ENCODE measurements around the gene MEDAG. TPM values are rescaled to one million over a fixed set of nuclear protein-coding genes. Genes with fewer than 3 reads are reported as not detected.
A peak's percentile ranks its signal among the peaks of the same experiment; 100 is the strongest.

MEDAG gene
- polyA plus RNA-seq, 3 donors: 0.87 to 1.4 (median 1.0) TPM

DNA sequence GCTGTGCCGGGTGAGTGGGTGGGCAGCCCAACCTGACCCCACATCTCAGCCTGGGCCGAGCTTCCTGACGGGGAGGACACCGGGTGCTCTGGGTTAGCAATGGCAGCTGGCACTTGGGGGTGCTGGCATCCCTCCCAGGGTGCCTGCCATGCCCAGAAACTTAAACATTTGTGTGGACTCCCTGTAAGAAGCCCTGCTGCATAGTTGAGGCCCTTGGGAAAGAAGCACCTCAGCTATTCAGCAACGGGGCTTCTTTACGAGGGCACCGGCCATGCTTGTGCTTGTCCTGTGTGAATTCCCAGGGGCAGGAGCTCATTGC is 33.8 kb upstream of the MEDAG start:
- DNase-seq: no peak

DNA sequence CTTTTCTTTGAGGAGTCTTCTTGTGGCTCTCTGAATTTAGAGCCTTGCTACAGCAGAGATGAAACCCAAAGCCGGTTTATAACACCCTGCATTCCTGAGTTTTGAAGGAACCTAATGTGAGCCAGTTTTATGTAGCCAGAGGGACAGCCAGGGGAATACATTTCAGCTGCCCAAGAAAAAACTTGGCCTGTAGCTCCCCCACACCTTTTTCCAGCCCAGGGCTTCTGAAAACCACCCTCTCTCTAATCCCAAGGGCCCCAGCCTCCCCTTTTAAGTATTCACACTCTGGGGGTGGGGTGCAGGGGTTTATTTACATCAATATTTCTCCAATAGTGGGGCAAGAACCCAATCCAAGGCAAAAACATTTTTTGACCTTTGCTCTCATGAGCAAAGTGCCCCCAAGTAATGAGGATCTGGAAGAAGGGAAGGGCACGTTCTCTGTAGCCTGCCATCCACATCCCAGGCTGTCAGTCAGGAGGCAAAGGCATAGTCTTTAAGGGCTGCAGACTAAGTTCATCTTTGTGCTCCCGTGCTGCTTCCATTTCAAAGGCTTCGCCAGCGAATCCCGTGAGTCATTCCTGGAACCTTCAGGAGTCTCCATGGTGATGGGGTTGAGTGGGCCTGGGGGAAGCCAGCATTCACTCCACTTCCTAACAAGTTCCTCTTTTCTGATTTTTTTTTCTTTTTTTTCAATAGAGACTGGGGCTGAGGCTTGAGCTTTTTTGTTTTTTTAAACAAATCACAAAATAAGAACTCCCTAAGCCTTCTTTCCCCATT is 33.2 kb upstream of the MEDAG start:
- peak; percentile 51 for DNase-seq

DNA sequence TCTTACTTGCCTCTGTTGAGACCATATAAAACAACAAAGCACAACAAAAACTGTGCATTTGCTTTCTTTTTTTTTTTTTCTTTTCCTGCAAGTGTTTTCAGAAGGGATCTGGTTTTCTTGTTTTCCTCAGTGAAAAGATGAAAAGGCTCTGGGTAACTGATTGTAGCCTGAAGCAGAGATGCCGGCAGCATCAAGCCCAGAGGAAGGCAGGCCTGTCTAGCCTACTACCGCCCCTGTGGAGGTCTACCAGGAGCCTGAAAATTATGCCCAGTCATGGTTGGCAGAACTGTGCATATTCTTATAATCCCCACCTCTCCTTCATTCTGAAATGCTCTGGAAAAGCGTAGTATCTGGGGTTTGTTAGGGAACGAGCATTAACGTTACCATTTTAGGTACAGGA is 32.6 kb upstream of the MEDAG start:
- DNase-seq: no peak

DNA sequence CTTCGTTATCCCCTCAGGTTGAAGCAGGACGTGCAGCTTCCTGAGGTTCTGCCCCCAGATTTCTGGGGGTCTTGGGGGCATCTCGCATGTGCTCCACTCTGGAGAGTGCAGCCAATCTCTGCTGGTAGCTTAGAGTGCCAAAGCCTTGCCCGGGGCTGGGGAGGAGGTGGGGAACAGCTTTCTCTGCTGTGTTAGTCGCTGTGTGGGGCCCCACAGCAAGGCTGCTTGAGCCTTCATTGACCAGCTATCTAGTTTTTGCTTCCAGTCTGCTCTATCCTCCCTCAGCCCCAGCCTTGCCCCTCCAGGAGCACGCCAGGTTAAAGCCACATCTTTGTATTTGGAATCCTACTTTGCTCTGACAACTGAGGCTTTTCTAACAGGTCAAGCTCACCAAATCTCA is 32.0 kb upstream of the MEDAG start:
- DNase-seq: no peak

DNA sequence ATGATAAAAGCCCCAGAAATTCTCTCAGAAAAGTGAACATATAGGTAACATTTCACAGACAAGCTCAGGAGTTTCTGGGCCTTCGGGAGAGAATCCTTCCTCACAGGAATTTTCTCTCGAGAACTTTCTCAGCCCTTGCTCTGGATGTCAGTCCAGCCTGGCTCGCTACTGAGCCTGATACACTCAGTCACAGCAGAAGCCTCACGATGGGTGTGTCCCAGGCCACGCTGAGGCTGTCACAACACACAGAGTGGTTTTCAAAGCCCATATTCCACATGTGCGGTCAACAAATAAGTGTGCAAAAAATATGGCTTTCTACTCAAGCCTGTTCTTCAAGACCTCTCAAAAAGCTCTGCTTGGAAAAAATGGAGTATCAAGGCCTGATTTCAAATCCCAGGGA is 31.5 kb upstream of the MEDAG start:
- DNase-seq: no peak

DNA sequence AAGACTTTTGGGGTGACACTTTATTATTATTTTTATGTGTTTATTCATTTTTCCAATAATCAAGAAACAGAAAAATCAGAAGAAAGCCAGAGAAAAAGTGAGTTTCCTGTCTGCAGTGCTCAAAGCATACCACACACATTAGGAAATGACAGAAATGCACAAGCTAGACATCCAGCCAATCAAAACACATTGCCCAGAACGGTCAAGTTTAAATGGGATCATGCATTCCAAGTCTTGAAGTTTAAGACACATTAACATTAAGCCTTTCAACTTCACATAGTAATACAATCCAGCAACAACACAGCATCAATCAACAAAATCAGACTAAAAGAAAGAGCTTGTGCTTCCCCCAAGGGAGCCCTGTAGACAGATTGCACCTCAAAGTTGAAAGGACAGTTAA is 28.7 kb upstream of the MEDAG start:
- no peak for DNase-seq

DNA sequence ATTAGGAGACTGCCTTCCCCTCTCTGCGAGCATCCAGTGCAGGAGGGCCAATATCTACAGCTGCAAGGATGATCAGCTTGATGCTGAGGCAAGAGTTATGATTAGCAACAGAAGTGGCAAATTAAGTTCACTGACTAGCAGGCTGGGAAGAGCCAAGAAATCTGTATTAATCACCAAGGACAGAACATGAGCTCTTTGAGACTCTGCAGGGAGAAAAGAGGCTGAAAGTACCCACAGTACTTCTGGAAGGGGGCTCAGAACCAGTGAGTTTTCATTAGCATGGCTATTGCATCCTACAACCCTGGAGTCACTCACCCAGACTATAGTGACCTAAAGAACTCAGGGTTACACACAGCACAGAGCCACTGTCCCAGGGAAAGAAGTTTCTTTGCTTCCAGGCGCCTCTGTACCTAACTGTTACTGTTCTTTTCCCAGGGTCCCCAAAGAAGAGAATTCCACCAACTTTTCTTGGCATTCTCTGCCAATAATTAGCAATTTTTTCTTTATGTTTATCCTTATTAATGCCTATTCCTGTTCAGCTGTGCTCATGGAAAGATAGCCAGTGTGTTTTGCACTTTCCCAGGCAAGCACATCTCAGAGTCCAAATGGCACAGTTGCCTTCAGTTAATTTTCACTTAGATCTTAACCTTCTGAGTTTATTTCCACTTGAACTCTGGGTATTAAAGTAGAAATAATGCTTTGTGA is 25.8 kb upstream of the MEDAG start:
- DNase-seq: no peak

DNA sequence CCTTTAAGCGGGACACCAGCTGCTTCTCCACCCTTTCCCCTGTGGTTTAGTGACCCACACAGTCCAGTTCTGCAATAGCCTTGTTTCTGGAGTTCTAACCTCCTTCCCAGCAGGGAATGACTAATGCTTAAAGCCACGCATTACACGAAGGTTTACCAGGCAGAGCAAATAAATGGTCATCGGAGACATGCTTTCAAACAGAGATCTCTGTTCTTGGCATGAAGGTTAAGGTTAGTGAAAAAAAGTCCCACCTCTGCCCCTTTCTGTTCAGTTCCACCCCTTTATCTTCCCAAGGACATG is 25.3 kb upstream of the MEDAG start:
- no peak for DNase-seq

DNA sequence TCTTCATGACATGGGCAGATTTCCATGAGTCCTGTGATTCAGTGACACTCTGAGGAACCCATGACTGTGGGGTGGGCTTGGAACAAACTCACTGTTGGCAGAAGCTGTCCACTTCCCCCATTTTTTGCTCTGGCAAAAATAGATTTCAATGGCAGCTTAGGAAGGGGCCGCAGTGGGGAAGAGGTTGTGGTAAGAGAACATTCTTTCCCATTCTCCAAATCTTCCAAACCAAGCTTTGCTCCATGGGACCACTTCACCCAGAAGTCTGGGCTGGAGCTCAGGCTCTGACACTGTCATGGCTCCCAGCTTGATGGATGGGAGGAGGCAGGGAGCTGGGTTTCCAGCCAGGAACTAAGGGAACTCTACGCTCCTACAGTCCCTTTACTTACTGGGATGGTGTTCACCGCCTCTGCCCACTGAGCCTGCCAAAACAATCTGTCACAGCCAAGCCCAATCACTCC is 24.9 kb upstream of the MEDAG start:
- no peak for DNase-seq

DNA sequence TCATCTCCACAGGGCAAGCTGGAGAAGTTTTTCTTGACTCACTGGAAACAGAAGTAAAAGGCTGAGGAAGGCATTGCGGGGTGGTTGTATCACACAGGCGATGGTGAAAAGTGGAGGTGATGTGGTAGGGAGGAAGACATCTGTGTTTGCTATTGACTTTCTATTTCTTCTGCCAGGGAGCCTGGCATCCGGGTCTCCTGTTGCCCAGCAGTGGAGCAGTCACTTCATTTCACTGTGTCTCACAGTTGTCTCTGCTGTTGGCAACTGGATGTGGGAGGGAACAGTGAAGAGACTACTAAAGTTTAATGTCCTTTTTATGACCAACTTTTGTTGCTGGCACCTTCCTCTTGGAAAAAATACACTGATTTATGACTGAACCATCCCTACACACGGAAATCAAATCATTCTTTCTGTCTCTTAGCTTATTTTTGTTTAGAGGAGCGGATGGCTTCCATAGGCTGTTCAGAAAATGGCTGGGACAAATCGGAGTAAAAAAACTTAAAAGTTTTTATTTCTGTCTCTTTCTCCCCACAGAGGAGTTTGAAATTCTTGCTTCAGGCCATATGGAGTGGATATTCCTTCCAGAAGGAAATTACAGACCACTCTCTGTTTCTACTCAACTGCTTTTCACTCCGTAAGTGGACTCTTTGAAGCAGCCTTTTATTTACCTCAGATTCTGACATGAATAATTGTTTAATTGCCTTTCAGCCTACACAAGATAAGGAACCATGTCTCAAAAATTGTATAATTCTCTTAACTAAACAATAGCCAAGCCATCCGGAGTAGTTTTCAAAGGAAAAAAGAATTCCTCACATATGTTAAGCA is 23.8 kb upstream of the MEDAG start:
- no peak for DNase-seq

DNA sequence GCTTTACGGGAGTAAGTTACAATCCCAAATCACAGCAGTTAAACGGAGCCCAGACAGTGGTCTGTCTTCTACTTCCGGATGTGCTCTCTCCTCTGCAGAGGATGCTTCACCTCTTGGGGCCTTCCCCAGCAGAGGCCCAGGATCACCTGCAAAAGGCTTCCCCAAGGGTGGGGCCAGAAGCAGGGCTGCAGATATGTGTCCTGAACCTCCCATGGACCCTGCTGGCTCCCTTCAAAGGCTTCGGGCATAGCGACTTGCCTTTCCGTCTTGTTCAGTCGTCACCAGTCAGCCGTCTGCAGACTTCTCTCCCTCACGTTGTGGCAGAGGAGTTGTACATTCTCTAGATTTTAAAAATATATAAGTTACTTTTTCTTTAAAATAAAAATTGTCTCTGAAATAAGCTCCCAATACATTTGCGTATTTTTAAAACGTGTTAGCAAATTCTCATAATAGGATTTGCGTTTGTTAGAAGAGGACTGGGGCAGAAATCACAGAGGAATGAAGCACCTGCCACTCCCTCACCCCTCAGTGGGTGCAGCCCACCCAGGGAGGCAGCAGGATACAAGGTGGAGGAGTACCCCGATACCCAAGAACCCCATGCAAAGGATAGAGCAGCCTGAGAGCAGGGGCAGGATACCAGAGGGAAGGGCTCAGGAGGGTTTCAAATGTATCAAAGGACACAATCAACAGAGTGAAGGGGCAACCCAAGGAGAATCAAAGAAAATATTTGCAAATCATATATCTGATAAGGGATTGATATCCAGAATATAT is 22.9 kb upstream of the MEDAG start:
- DNase-seq: no peak

DNA sequence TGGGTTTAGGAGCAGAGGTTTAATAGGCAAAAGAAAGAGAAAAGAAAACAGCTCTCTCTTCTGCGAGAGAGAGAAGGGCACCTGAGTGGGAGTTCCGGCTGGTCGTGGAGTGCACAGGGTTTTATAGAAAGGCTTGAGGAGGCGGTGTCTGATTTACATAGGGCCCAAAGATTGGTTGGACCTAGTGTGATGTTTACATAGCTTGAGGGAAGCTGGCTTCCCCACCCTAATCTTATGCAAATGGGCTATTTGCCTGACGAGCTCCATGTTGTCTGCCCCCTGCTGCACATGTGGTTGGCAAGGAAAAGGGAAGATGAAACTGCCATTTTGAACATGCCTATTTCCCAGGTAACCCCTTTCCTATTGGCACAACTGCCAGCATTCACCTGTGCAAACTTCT is 21.5 kb upstream of the MEDAG start:
- DNase-seq: no peak

DNA sequence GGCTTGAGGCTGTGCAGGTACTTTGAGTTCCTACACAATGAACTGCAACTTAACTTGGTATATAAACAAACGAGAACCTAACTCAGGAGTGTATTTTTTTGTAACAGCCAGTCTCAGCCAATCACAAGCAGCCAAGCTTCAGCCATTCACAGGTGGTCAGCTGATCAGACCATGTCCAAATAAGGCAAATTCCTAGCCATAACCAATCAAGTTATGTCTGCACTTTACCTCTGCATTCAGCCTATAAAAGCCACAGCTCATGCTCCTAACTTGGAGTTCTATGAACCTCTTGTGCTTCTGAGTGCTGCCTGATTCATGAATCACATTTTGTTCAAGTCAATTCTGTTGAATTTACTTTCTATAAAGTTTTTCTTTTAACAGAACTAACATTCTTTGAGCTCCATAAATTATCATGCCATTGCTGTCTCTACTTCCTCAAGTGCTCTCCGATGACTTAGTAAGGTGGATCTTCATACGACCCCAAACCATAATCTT is 16.8 kb upstream of the MEDAG start:
- DNase-seq: no peak

DNA sequence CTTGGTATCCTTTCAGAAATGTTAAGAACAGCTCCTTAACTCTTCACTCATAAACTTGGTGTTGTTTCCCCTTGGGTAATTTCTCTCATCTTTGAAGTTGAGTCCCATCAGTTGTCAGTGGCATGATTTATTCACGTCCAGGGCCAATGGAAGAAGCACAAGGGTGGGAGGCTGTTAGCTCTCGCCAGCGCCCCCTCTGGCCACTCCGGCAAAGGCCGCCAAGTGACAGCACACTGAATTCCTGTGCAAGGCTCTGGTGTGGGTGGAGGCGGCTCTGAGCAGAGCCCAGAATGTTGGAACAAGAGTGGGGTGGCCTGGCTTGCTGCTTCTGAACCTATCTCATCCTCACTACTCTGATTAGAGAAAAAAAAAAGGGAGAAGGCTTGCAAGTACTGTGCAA is 13.1 kb upstream of the MEDAG start:
- no peak for DNase-seq

DNA sequence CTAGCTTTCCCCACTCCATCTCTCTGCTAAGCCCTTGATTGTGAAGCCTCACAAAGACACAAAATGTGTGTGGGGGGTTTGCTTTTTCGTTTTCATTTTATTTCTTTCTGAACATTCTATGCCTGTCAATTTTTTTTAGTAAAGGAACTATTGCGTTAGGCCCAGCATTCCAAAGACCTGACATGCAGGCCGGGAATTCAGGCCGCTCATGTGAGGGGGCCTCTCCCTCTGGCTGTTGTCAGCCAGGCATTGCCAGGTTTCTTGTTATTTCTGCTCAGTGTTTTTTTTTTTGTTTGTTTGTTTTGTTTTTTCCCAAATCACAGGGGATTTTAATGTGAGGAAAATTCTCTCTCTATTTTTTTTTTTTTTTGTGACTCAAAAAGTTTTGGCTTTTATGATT is 10.3 kb upstream of the MEDAG start:
- DNase-seq: no peak

DNA sequence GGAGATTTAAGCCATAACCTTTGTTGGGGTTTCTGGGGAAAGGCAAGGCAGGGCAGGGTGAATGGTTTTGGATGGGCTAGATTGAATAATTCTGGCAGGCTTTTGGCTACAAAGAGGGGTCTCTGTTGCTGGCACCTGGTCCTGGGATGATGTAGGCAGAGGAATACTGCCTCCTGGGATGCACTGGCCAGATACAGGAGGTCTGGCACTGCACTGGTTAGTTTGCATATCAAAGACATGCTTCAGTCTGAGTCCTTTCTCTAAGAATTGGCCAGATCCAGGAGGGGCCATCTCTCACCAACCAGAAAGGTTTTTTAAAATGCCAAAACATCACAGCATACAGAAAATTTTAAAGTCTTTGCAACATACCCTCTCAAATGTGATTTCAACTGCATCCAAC is 8.0 kb upstream of the MEDAG start:
- DNase-seq: no peak

DNA sequence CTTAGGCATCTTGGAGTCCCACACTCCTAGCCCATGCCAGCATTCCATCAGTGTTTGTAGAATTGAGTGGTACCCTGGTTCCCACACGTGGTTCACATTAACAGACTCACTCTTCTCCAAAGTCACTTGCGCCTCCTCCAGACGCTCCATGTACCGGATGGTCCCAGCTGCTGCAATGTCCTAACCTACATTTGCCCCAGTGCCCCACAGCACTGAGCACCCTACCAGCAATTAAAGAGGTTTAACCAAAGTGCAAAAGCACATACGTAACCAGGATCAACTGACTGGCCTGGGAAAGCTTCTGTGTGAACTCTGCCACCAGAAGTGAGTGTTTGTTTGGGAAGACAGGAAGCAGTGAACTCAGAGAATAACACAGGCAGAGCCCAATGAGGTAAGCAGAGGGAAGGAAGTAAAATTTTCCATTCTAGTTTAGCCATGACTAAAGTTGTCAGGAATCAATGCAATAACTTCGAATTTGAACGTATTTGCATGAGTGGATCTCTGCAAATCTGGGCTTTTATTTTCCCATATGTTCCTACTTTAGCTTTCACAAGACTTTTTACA is 7.3 kb upstream of the MEDAG start:
- no peak for DNase-seq

DNA sequence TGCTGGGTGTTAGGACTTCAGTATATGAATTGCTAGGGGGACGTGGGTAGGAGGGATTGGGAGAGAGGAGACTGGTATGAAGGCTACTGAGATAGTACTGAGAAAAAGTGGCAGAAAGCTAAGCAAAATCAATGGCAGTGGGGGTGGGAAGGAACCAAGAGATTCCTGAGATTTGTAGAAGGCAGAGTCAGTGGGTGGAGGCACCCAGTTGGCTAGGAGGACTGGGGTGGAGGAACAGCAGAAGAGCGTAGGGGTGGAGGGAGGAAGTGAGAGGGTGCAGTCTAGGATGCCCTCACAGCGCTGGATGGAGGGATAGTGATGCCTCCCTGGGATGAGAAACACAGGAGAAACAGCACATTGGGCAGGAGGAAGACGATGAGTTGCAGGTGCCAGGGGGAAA is 5.6 kb upstream of the MEDAG start:
- no peak for DNase-seq

DNA sequence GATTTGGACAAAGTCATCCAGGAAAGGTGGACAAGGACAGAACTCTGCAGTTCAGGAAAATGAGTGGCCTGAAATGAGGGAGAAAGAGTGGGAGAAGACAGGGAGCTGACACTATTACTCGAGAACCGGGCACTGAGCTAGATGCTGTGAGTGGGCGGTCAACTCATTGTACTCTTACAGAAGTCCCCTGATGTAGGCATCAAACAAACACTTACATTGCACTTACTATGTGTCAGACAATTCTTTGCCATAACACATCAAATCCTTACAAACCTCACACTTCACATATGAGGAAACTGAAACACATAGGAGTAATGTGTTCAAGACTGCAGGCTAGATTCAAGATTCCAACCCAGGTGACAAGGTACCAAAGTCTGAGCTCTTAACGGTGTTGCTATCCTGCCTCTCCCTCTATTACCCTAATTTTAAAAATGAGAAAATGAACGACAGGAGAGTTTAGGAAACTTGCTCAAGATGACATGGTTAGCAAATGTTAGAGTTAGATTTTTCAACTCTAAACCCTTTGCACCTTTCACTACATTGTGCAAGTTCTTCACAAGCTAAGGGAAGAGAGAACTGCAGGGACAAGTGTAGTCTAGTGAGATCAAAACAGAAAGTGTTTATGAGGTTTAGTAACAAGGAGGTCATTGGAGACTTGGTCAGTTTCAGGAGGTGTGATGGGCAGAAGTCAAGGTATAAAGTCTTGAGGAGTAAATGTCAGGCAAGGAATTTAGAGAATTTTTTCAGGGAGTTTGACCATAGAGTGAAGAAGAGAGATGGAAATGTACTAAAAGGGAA is 4.9 kb upstream of the MEDAG start:
- DNase-seq: no peak

DNA sequence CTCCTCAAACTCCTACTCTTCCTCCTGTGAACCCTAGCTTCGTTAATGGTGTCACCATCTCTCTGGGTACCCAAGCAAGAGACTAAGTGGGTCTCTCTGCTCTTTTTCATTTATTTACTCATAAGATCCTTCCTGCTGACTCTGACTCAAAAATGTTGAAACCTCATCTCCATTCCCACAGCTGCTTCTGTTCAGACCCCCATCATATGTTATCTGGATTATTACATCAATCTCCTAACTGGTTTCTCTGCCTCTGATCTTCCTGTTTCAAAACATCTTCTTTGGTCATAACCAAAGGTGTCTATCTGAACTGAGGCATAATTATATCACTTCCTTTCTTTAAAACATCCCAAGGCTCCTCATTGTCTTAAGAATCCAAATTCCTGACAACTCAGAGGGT is 2.0 kb upstream of the MEDAG start:
- no peak for DNase-seq
